Caco-2 (cell line): ENCODE measurements around the gene CSF3R. TPM values are rescaled to one million over a fixed set of nuclear protein-coding genes. Genes with fewer than 3 reads are reported as not detected.

Source experiments
- BruUV-seq: library from RNA; stranded (reverse); fragments of 400-500 nt; replicated peaks from 2 replicates; lab custom pipeline; 2021; lab: Mats Ljungman, UMichigan
- CTCF ChIA-PET: fragments of 300-600 bp; sonication (Branson Sonifier 250); formaldehyde crosslinking; loops from one replicate; lab custom pipeline; 2022; ENCODE audit warnings: antibody characterized with exemption; lab: Charles Lee
- POLR2A ChIA-PET: fragments of 300-600 bp; sonication (Branson Sonifier 250); formaldehyde crosslinking; loops from one replicate; lab custom pipeline; 2022; ENCODE audit warnings: antibody characterized with exemption; lab: Charles Lee
- DNase-seq, 2 experiments: peaks; one replicate each; pipeline versions ENCODE4 v3.0.0 to v3.0.0-alpha.2; 2020 to 2022
- H3K27me3 ChIP-seq: replicated peaks from 2 replicates; pipeline ENCODE4 v1.6.0; 2011; ENCODE audit warnings: low read length; ENCODE audit not compliant: control insufficient read depth, insufficient read depth
- H3K36me3 ChIP-seq: 2 replicates; pipeline ENCODE4 v1.5.1; 2011; ENCODE audit warnings: low read length; ENCODE audit not compliant: control insufficient read depth, insufficient read depth
- H3K4me1 ChIP-seq: fragments of 250-450 bp; sonication (Bioruptor Pico); 2 replicates; pipeline ENCODE4 v1.5.1; 2020; ENCODE audit warnings: mild to moderate bottlenecking
- H3K4me3 ChIP-seq: 2 replicates; pipeline ENCODE4 v1.5.1; 2011; ENCODE audit warnings: low read depth, mild to moderate bottlenecking, control low read depth, low read length
- H3K9me3 ChIP-seq: fragments of 250-450 bp; sonication (Bioruptor Pico); 2 replicates; pipeline ENCODE4 v1.5.1; 2020; ENCODE audit warnings: mild to moderate bottlenecking, moderate library complexity
- H3K27ac Mint-ChIP-seq: one replicate; pipeline ENCODE4 v1.8.0; 2022; ENCODE audit warnings: mixed read lengths; ENCODE audit not compliant: unreplicated experiment
- H3K27me3 Mint-ChIP-seq: one replicate; pipeline ENCODE4 v1.8.0; 2022; ENCODE audit warnings: mixed read lengths; ENCODE audit not compliant: insufficient read depth, unreplicated experiment
- H3K36me3 Mint-ChIP-seq: one replicate; pipeline ENCODE4 v1.8.0; 2022; ENCODE audit warnings: mild to moderate bottlenecking, mixed read lengths; ENCODE audit not compliant: insufficient read depth, unreplicated experiment
- H3K4me1 Mint-ChIP-seq: one replicate; pipeline ENCODE4 v1.8.0; 2022; ENCODE audit warnings: low read depth, mixed read lengths; ENCODE audit not compliant: unreplicated experiment
- H3K4me3 Mint-ChIP-seq: one replicate; pipeline ENCODE4 v1.8.0; 2022; ENCODE audit warnings: mild to moderate bottlenecking, moderate library complexity, mixed read lengths; ENCODE audit not compliant: unreplicated experiment
- H3K9me3 Mint-ChIP-seq: one replicate; pipeline ENCODE4 v1.8.0; 2022; ENCODE audit warnings: mixed read lengths; ENCODE audit not compliant: unreplicated experiment
- intact Hi-C: fragments of 100-400 bp; cut with micrococcal nuclease; formaldehyde crosslinking; loops from one replicate; pipeline ENCODE4 v1.10.0; 2022; ENCODE audit not compliant: unreplicated experiment
- total RNA-seq: library from RNA; stranded (reverse); gene quantifications from 2 replicates; pipeline ENCODE4 v1.2.3, GENCODE V29; 2022
- TF ChIP-seq, protein P1 (sequence below), 2 experiments: fragments of 200-600 bp in 1 of 2; IDR thresholded peaks; 1 replicate in 1 of 2; 2 replicates in 1 of 2; pipeline versions ENCODE4 v1.5.1 to v1.8.0; 2011 to 2022; ENCODE audit warnings: antibody characterized with exemption in 1 of 2, control low read depth in 1 of 2, inconsistent platforms in 1 of 2, low read depth in 1 of 2, low read length in 1 of 2, mild to moderate bottlenecking in 1 of 2, moderate library complexity in 1 of 2; ENCODE audit not compliant: insufficient read depth in 1 of 2, severe bottlenecking in 1 of 2, unreplicated experiment in 1 of 2

The CSF3R gene
- total RNA-seq, 1 experiment from 2014 or later = 1.4 TPM

DNA sequence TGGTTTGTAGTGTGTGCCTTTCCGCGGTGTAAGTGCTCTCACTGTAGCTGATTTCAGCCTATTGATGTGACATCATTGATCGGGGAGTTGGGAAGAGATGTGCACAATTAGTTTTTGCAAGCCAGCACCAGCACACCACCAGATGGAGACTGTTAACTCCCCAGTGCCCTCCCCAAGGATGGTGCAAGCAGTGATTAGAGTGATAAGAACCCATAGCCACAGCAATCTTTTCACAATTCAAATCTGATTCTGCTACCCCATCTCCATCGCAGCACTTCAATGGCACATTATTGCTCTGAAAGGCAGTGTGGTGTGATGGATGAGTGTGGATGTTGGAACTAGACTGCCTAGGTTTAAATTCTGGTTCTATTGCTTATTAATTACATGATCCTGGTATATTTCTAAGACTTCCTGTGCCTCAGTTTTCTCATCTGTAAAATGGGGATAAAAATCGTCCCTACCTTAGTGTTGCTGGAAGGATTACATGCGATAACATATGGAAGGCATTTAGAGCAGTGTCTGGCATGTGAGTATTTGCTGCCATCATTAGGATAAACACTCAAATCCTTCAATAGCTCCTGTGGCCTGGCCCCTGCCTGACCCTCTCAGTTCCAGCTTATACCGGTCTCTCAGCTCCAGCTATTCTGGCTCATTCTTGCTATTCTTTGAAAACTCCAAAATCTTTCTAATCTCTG, 6.7 kb downstream of the CSF3R start:
- H3K9me3 Mint-ChIP-seq = no peaks in the 10 kb centered on the region
- Histone ChIP-seq H3K4me1 (no peaks in the 10 kb centered on the region), H3K9me3 (no peaks in the 10 kb centered on the region), H3K27me3 (no peaks in the 10 kb centered on the region), H3K36me3 (no peaks in the 10 kb centered on the region), H3K4me3 (no peak overlapping the region)
- no peaks in the 10 kb centered on the region for H3K27me3 Mint-ChIP-seq
- CTCF ChIA-PET = no interaction called here
- H3K4me1 Mint-ChIP-seq = no peaks in the 10 kb centered on the region
- TF ChIP-seq, protein P1, sequence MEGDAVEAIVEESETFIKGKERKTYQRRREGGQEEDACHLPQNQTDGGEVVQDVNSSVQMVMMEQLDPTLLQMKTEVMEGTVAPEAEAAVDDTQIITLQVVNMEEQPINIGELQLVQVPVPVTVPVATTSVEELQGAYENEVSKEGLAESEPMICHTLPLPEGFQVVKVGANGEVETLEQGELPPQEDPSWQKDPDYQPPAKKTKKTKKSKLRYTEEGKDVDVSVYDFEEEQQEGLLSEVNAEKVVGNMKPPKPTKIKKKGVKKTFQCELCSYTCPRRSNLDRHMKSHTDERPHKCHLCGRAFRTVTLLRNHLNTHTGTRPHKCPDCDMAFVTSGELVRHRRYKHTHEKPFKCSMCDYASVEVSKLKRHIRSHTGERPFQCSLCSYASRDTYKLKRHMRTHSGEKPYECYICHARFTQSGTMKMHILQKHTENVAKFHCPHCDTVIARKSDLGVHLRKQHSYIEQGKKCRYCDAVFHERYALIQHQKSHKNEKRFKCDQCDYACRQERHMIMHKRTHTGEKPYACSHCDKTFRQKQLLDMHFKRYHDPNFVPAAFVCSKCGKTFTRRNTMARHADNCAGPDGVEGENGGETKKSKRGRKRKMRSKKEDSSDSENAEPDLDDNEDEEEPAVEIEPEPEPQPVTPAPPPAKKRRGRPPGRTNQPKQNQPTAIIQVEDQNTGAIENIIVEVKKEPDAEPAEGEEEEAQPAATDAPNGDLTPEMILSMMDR (IDR thresholded peaks at IDR 0.05; ENCODE audit: insufficient read depth in 1 of 2, low read depth in 1 of 2, low read length in 1 of 2, severe bottlenecking in 1 of 2, unreplicated experiment in 1 of 2) = no peak
- no peaks in the 10 kb centered on the region for H3K36me3 Mint-ChIP-seq
- no peak overlapping the region for H3K4me3 Mint-ChIP-seq
- no peak for DNase-seq
- POLR2A ChIA-PET = no interaction called here
- no peak overlapping the region for H3K27ac Mint-ChIP-seq
- intact Hi-C loops = no loop called here
- no TSS peak for BruUV-seq

DNA sequence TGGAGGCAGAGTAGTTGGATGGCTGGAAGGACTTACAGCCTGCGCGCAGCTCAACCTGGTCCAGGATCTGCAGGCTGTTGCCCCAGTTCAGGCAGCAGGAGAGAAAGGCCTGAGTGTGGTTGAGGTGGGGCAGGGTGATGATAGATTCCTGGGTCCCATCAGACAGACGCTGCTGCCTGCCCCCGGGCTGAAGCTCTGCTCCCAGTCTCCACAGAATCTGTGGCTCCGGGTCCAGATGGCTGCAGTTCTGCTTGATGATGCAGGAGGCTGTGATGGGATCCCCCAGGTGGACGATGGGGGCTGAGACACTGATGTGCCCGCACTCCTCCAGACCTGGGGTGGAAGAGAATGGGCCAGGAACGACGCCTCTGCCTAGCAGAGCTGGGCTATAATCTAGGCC, 7.4 kb downstream of the CSF3R start:
- ChIA-PET POLR2A (interaction anchor here (0.6 kb wide), 1 partner anchor 13 kb away, joined by 8 read pairs; no protein-coding TSS in a partner anchor), CTCF (interaction anchor here (0.6 kb wide), 1 partner anchor 347 kb away, joined by 5 read pairs; no protein-coding TSS in a partner anchor)
- no peaks in the 10 kb centered on the region for H3K4me1 ChIP-seq
- Mint-ChIP-seq H3K27ac (no peak overlapping the region), H3K27me3 (no peaks in the 10 kb centered on the region), H3K4me3 (no peak overlapping the region), H3K9me3 (no peaks in the 10 kb centered on the region), H3K4me1 (no peaks in the 10 kb centered on the region), H3K36me3 (no peaks in the 10 kb centered on the region)
- intact Hi-C loops = no loop called here
- no peaks in the 10 kb centered on the region for H3K27me3 ChIP-seq
- TF ChIP-seq, protein P1 (IDR thresholded peaks at IDR 0.05; ENCODE audit: insufficient read depth in 1 of 2, low read depth in 1 of 2, low read length in 1 of 2, severe bottlenecking in 1 of 2, unreplicated experiment in 1 of 2) = no peak
- H3K4me3 ChIP-seq = no peak overlapping the region
- no peaks in the 10 kb centered on the region for H3K9me3 ChIP-seq
- BruUV-seq = no TSS peak
- no peaks in the 10 kb centered on the region for H3K36me3 ChIP-seq
- DNase-seq = no peak

DNA sequence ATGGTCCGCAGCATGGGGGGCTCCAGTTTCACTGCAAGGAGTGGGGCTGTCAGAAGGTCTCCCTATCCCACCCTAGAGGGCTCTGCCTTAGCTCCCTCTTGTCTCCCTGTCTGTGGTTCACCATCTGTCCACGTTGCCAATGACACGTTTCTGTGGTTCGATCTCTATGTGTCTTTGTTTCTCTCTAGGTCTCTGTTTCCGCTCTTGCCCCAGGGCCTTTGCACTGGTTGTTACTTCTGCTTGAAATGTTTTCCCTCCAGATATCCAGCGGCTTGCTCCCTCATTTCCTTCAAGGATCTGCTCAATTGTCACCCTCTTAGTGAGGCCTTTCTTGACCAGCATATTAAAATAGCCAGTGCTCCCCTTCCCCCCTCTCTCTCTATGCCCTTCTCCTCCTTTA, 10.1 kb downstream of the CSF3R start:
- intact Hi-C loops = no loop called here
- no peak overlapping the region for H3K4me3 Mint-ChIP-seq
- H3K27me3 Mint-ChIP-seq = no peaks in the 10 kb centered on the region
- H3K36me3 Mint-ChIP-seq = no peaks in the 10 kb centered on the region
- H3K4me1 Mint-ChIP-seq = no peaks in the 10 kb centered on the region
- DNase-seq = no peak
- Histone ChIP-seq H3K9me3 (no peaks in the 10 kb centered on the region), H3K4me3 (no peak overlapping the region), H3K36me3 (no peaks in the 10 kb centered on the region), H3K4me1 (no peaks in the 10 kb centered on the region), H3K27me3 (no peaks in the 10 kb centered on the region)
- TF ChIP-seq, protein P1 (IDR thresholded peaks at IDR 0.05; ENCODE audit: insufficient read depth in 1 of 2, low read depth in 1 of 2, low read length in 1 of 2, severe bottlenecking in 1 of 2, unreplicated experiment in 1 of 2) = no peak
- no TSS peak for BruUV-seq
- ChIA-PET POLR2A (no interaction called here), CTCF (no interaction called here)
- H3K27ac Mint-ChIP-seq = no peak overlapping the region
- no peaks in the 10 kb centered on the region for H3K9me3 Mint-ChIP-seq
